ENCODE measurements around the gene ELOF1.

The ELOF1 gene

DNA sequence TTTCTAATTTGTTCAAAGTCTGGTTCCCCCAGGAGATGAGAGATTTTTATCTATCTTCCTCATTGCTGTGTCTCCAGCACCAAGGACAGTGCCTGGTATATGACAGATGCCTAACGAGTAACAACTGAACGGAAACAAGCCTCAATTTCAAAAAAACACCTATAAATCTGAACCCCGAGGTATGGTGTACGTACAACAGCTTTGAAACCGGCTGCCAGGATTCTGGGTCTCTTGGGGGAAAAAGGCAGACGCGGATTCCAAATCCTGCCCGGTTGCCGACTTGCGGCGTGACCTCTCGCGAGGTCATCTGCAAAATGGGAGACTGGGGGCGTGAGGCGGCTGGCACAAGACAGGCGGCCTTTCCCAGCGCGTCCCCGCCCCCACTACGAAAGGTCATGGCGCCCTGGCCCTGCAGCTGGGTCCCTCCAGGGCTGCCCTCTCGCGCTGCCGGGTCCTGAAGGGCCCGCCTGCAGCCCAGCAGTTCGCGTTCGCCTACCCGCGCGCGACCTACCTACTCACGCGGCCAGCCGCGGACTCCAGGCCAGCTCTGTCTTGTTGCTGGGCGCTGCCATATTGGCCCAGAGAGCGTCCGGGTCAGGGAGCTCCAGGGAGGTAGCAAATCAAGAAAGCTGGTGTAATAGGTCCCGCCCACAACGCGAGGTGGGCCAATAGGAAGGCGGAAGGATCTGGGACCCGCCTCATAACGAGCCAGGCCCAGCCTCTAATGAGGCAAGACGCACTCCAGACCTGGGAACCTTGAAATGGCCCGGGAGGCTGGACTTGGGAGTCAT, 30.3 kb downstream of the ELOF1 start, which contains the start of gene ECSIT:
TSS of gene ECSIT (minus strand) at position 584 of the 791 bp plus-strand sequence. CDS start 9,964 bp downstream, outside the sequence.
- no peak for TF ChIP-seq CTCF (IDR thresholded peaks at IDR 0.05; ENCODE audit: borderline replicate concordance, insufficient read depth, low read depth, low read length)
- H3K4me3 ChIP-seq (ENCODE audit: low read depth, low read length) = peak within 1 kb of the TSS; percentile 82

- no peak overlapping the region for H3K4me3 ChIP-seq (ENCODE audit: low read depth, low read length)
- TF ChIP-seq CTCF (IDR thresholded peaks at IDR 0.05; ENCODE audit: borderline replicate concordance, insufficient read depth, low read depth, low read length) = no peak
Observed at GRCh38 chr19:11519138-11519537, 39.9 kb downstream of the ELOF1 start.

DNA sequence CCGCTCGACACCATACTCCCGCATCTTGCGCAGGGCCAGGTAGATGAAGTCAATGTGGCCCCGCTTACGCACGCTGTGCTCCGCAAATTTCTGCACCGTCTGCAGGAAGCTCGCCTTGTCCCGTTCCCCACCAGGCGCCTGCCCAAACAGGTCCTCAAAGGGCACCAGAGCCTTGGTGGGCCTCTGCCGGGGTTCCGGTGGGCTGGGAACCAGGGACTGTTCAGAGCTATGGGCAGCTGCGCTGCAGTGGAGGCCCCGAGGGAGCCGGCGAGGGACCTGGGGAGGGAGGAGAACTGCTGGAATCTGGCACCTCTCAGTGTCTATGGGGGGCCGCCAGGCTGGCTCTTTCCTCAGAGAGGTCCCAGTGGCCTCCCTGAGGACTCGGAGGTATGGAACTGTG, 45.1 kb downstream of the ELOF1 start:
- H3K4me3 ChIP-seq (ENCODE audit: low read depth, low read length) = no peak overlapping the region
- TF ChIP-seq CTCF (IDR thresholded peaks at IDR 0.05; ENCODE audit: borderline replicate concordance, insufficient read depth, low read depth, low read length) = no peak

DNA sequence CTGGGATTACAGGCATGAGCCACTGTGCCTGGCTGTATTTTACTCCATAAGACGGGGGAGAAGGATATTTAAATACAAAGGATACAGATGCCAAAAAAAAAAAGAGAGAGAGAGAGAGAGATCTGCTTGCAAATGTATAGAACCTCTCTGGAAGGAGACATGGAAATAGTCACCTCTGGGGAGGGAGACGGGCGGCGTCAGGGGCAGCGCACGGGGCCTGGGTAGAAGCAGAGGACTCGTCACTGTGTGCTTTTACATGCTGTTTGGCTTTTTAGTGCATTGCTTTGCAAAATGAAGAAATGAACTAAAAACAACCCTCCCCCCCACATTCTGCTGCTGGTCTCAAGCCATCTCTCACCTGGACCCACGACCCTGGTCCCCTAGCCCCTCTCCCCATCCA, 48.6 kb downstream of the ELOF1 start:
- no peak for TF ChIP-seq CTCF (IDR thresholded peaks at IDR 0.05; ENCODE audit: borderline replicate concordance, insufficient read depth, low read depth, low read length)

DNA sequence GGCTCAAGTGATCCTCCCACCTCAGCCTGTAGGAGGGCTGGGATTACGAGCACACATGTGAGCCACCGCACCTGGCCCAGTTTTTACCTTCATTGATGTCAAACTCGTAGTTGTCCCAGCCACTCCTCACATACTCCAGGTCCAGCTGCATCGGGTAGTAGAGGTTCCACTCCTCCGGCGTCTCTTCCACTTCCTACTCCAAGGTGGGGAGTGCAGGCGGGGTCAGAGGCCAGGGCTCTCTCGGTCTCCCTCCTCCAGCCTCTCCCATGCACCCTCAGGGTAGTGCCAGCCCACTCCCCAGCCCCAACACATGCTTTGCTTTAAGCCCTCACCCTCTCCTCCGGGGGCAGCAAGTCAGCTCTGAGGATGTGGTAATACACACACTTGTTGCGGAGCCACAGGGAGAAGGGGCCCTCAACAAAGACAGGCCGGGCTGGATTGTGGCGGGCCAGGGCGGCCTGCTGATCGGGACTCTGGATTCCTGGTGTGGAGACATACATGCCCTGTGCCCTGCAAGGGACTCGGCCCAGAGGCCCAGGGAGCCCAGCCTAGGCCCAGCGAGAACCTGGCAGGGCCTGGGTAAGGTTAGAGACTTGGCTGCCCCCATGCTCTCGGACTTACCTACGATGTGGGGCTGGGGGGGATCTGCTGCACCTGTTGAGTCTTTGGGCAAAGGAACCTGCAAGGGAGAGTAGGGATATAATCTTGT, 51.5 kb downstream of the ELOF1 start:
- H3K4me3 ChIP-seq (ENCODE audit: low read depth, low read length) = no peak overlapping the region
- no peak for TF ChIP-seq CTCF (IDR thresholded peaks at IDR 0.05; ENCODE audit: borderline replicate concordance, insufficient read depth, low read depth, low read length)

More for the DNA sequence above, 48.6 kb downstream of the ELOF1 start:
- H3K4me3 ChIP-seq (ENCODE audit: low read depth, low read length) = no peak overlapping the region

DNA sequence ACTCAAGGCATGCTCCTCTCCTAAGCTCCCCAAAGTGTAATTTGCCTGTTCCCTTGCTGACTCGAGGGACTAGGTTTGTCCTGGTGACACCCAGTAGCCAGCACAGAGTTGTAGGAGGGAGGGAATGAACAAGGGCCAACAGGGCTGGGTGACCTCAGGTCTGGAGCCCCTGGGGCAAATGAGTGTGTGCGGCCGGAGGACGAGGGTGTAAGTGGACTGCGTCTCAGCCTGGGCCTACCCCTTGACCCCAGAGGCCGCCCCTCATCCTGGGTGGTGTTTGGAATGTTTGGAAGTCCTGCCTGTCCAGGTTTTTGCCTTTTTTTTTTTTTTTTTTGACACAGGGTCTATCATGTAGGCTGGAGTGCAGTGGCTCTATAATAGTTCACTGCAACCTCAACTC, 52.1 kb downstream of the ELOF1 start:
- TF ChIP-seq CTCF (IDR thresholded peaks at IDR 0.05; ENCODE audit: borderline replicate concordance, insufficient read depth, low read depth, low read length) = no peak
- no peak overlapping the region for H3K4me3 ChIP-seq (ENCODE audit: low read depth, low read length)

All from GM12875 (cell line).